CD14-positive monocyte (primary cell): ENCODE results near the gene HOXD11. TPM values are rescaled to one million over a fixed set of nuclear protein-coding genes. Genes with fewer than 3 reads are reported as not detected.

ENCODE experiments used
- DNase-seq, 3 donors: peaks; one replicate each; pipeline ENCODE4 v3.0.0-alpha.2; 2011 to 2022
- H2AFZ ChIP-seq: 2 replicates; pipeline ENCODE4 v1.6.0; 2012; ENCODE audit warnings: mild to moderate bottlenecking, low read depth, low read length, inconsistent platforms; ENCODE audit not compliant: insufficient read depth, poor library complexity, severe bottlenecking
- H3K27ac ChIP-seq, 2 donors: 1 replicate in 1 of 2; 2 replicates in 1 of 2; pipeline ENCODE4 v1.5.1; 2012 to 2013; ENCODE audit warnings: low read length in 2 of 2, control low read depth in 1 of 2, inconsistent platforms in 1 of 2, low read depth in 1 of 2, mild to moderate bottlenecking in 1 of 2
- H3K27me3 ChIP-seq, 2 donors: one replicate each; pipeline versions ENCODE4 v1.6.0 to v1.6.1; 2011 to 2013; ENCODE audit warnings: low read length in 2 of 2; ENCODE audit not compliant: control insufficient read depth in 2 of 2, insufficient read depth in 2 of 2
- H3K36me3 ChIP-seq, 2 donors: replicated peaks in 1 of 2; 1 replicate in 1 of 2; 2 replicates in 1 of 2; pipeline versions ENCODE4 v1.5.1 to v1.6.1; 2012 to 2013; ENCODE audit warnings: low read length in 2 of 2, control low read depth in 1 of 2, inconsistent platforms in 1 of 2, mild to moderate bottlenecking in 1 of 2; ENCODE audit not compliant: insufficient read depth in 2 of 2, control insufficient read depth in 1 of 2
- H3K4me1 ChIP-seq, 2 donors: 1 replicate in 1 of 2; 2 replicates in 1 of 2; pipeline versions ENCODE4 v1.5.1 to v1.6.1; 2012 to 2013; ENCODE audit warnings: low read length in 2 of 2, control low read depth in 1 of 2, inconsistent platforms in 1 of 2, mild to moderate bottlenecking in 1 of 2, moderate library complexity in 1 of 2; ENCODE audit not compliant: insufficient read depth in 2 of 2, control insufficient read depth in 1 of 2
- H3K4me2 ChIP-seq: replicated peaks from 2 replicates; pipeline ENCODE3; 2012; ENCODE audit warnings: low read length, moderate library complexity, mild to moderate bottlenecking; ENCODE audit not compliant: poor library complexity, severe bottlenecking; ENCODE audit errors: extremely low read depth
- H3K4me3 ChIP-seq, 3 experiments: fragments of 200-600 bp in 1 of 3; sonication (generic) in 1 of 3; replicated peaks in 1 of 3; 1 replicate in 2 of 3; 2 replicates in 1 of 3; pipeline ENCODE4 v1.5.1; 2011 to 2013; ENCODE audit warnings: low read length in 3 of 3, mild to moderate bottlenecking in 3 of 3, control low read depth in 2 of 3, low read depth in 2 of 3, inconsistent platforms in 1 of 3, moderate library complexity in 1 of 3
- H3K79me2 ChIP-seq: 2 replicates; pipeline ENCODE4 v1.6.0; 2012; ENCODE audit warnings: mild to moderate bottlenecking, control low read depth, inconsistent platforms, low read length, moderate library complexity; ENCODE audit not compliant: insufficient read depth
- H3K9ac ChIP-seq: 2 replicates; pipeline ENCODE4 v1.6.0; 2017; ENCODE audit warnings: low read length, mild to moderate bottlenecking; ENCODE audit not compliant: insufficient read depth, poor library complexity, severe bottlenecking
- H3K9me3 ChIP-seq, 2 donors: replicated peaks in 1 of 2; 1 replicate in 1 of 2; 2 replicates in 1 of 2; pipeline versions ENCODE4 v1.5.1 to v1.6.1; 2012 to 2013; ENCODE audit warnings: low read length in 2 of 2, control low read depth in 1 of 2; ENCODE audit not compliant: control insufficient read depth in 1 of 2, insufficient read depth in 1 of 2
- H4K20me1 ChIP-seq: 2 replicates; pipeline ENCODE4 v1.6.0; 2012; ENCODE audit warnings: mild to moderate bottlenecking, low read length, control low read depth, moderate library complexity; ENCODE audit not compliant: insufficient read depth
- H3K27ac Mint-ChIP-seq, 7 donors: one replicate each; pipeline ENCODE4 v1.8.0; 2020; ENCODE audit warnings: mild to moderate bottlenecking in 7 of 7, mixed read lengths in 7 of 7, moderate library complexity in 6 of 7, inconsistent platforms in 2 of 7
- H3K27me3 Mint-ChIP-seq, 3 donors: one replicate each; pipeline ENCODE4 v1.8.0; 2021 to 2022; ENCODE audit warnings: low read depth in 3 of 3, mild to moderate bottlenecking in 3 of 3, mixed read lengths in 3 of 3, moderate library complexity in 3 of 3, inconsistent platforms in 1 of 3
- H3K36me3 Mint-ChIP-seq, 2 donors: one replicate each; pipeline ENCODE4 v1.8.0; 2020; ENCODE audit warnings: mixed read lengths in 2 of 2, inconsistent platforms in 1 of 2, mild to moderate bottlenecking in 1 of 2
- H3K4me1 Mint-ChIP-seq: one replicate; pipeline ENCODE4 v1.8.0; 2020; ENCODE audit warnings: mild to moderate bottlenecking, mixed read lengths
- H3K4me3 Mint-ChIP-seq, 2 donors: one replicate each; pipeline ENCODE4 v1.8.0; 2020; ENCODE audit warnings: mild to moderate bottlenecking in 2 of 2, mixed read lengths in 2 of 2, moderate library complexity in 1 of 2
- H3K9me3 Mint-ChIP-seq, 7 donors: one replicate each; pipeline ENCODE4 v1.8.0; 2020 to 2022; ENCODE audit warnings: mixed read lengths in 7 of 7, mild to moderate bottlenecking in 6 of 7, moderate library complexity in 6 of 7, inconsistent platforms in 2 of 7
- WGBS: methylation state at CpG from one replicate; pipeline ENCODE4 v1.1.5; 2013; ENCODE audit warnings: missing lambda C conversion rate; ENCODE audit not compliant: insufficient coverage; 5-methylcytosine and 5-hydroxymethylcytosine counted together
- intact Hi-C, 2 donors: fragments of 100-400 bp; cut with micrococcal nuclease; formaldehyde crosslinking; loops; one replicate each; pipeline versions ENCODE4 v1.15.0 to v1.15.1; 2023
- polyA plus RNA-seq, 3 donors: library from polyadenylated mRNA; depleted of rRNA in 1 of 3; unstranded in 2 of 3; stranded (reverse) in 1 of 3; fragments of 300-500 nt in 2 of 3; fragments of >200 nt in 1 of 3; fragmentation: Illumina TruSeq in 2 of 3; gene quantifications; 1 replicate in 2 of 3; 2 replicates in 1 of 3; pipeline ENCODE4 v1.2.3, GENCODE V29; 2012 to 2021
- TF ChIP-seq, protein P1 (sequence below): fragments of 200-600 bp; IDR thresholded peaks from one replicate; pipeline ENCODE4 v1.8.0; 2022; ENCODE audit warnings: antibody characterized with exemption, mild to moderate bottlenecking

Gene HOXD11
- polyA plus RNA-seq, 3 donors: not detected

DNA sequence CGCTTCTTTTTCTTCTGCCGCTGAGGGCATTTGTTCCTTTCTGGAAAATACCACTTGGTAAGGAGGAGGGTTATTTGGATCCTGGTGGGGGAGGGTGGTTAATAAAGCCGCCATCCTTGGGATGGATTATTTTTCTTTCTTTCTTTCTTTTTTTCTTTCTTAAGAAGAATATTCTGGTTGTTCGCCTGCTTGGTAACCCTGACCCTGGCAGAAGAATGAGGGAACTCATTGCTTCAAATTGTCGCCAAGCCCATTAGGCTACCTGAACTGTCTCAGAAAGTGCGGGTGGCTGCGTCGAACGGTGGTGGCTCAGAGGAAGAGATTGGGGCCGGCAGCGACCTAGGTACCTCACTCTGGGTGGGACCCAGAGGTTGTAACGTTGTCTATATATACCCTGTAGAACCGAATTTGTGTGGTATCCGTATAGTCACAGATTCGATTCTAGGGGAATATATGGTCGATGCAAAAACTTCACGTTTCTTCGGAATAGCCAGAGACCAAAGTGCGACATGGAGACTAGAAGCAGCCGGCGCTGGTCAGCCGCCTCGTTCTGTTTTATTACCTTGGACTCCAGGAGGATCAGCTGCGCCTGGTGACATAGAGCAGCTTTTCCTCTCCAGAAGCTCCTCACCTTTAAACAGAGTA, 43.0 kb downstream of the HOXD11 start:
- Histone ChIP-seq H2AFZ (no peak overlapping the region), H3K4me3 (no peak overlapping the region), H3K9me3 (peaks cover 0 to 70% of the 10 kb centered on the region in 2 donors), H3K4me2 (no peak overlapping the region), H3K27ac (no peak overlapping the region), H4K20me1 (no peaks in the 10 kb centered on the region), H3K79me2 (no peaks in the 10 kb centered on the region), H3K9ac (no peak overlapping the region), H3K4me1 (no peaks in the 10 kb centered on the region), H3K36me3 (no peaks in the 10 kb centered on the region), H3K27me3 (peaks cover 93 to 99% of the 10 kb centered on the region in 2 donors)
- Mint-ChIP-seq H3K27ac (no peak overlapping the region), H3K4me1 (peaks cover 2% of the 10 kb centered on the region), H3K9me3 (peaks cover 0 to 32% (median 14%) of the 10 kb centered on the region in 7 donors), H3K36me3 (peaks cover 2 to 3% of the 10 kb centered on the region in 2 donors), H3K4me3 (peak overlapping the region in 1 of 2 donors; percentile 75), H3K27me3 (peaks cover 94 to 100% (median 97%) of the 10 kb centered on the region in 3 donors)
- DNase-seq: no peak
- TF ChIP-seq, protein P1, sequence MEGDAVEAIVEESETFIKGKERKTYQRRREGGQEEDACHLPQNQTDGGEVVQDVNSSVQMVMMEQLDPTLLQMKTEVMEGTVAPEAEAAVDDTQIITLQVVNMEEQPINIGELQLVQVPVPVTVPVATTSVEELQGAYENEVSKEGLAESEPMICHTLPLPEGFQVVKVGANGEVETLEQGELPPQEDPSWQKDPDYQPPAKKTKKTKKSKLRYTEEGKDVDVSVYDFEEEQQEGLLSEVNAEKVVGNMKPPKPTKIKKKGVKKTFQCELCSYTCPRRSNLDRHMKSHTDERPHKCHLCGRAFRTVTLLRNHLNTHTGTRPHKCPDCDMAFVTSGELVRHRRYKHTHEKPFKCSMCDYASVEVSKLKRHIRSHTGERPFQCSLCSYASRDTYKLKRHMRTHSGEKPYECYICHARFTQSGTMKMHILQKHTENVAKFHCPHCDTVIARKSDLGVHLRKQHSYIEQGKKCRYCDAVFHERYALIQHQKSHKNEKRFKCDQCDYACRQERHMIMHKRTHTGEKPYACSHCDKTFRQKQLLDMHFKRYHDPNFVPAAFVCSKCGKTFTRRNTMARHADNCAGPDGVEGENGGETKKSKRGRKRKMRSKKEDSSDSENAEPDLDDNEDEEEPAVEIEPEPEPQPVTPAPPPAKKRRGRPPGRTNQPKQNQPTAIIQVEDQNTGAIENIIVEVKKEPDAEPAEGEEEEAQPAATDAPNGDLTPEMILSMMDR: no peak
- intact Hi-C loops: no loop called here
- whole genome bisulfite sequencing: 28% methylated on average over 20 of the region's 24 CpGs

DNA sequence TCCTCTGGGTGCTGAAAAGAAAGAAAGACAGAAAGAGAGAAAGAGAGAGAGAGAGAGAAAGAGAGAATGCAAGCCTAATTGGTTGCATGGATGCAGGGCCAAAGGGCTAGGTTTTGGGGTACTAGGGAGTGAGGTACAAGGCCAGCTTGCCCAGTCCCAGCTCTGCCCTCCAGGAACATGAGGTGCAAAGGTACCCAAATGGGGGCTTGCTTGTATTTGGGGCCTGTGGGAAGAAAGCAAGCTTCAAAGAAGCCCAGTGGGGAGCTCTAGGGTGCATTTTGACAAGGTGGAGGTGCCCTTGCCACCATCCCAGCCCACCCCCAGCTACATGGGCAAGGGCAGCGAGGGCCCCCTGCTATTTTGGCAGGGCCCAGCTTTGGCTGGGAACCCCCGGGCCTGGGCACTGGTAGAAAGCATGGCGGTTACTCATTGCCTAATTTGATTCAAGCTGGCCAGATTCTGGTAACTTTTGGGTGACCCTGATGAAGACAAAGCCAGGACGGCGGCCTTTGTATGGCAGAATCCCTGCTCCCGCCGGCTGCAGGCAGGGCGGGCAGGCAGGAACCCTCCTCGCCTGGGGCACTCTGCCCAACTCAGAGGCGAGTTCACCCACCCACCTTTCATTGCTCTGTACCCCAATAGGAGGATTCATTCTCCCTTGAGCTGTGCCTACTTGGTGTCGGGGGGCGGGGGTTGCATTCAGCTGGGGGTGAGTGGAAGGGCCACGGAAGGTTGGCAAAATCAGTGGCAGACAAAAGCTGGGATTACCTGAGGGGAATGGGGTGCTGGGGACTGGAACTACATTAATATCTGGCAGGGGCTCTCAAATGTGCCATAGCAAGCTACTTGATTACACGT, 43.7 kb downstream of the HOXD11 start:
- H4K20me1 ChIP-seq: no peaks in the 10 kb centered on the region
- TF ChIP-seq, protein P1: no peak
- H2AFZ ChIP-seq: no peak overlapping the region
- H3K27me3 Mint-ChIP-seq: peaks cover 96 to 100% (median 97%) of the 10 kb centered on the region in 3 donors
- no peak overlapping the region for H3K9ac ChIP-seq
- peaks cover 2% of the 10 kb centered on the region for H3K4me1 Mint-ChIP-seq
- intact Hi-C loops: no loop called here
- no peak for DNase-seq
- H3K4me1 ChIP-seq: no peaks in the 10 kb centered on the region
- peak overlapping the region in 1 of 2 donors; percentile 75 for H3K4me3 Mint-ChIP-seq
- H3K9me3 ChIP-seq: peaks cover 0 to 65% of the 10 kb centered on the region in 2 donors
- H3K4me3 ChIP-seq: no peak overlapping the region
- no peak overlapping the region for H3K4me2 ChIP-seq
- WGBS: 48% methylated on average over 11 of the region's 14 CpGs
- H3K79me2 ChIP-seq: no peaks in the 10 kb centered on the region
- H3K27me3 ChIP-seq: peaks cover 93 to 99% of the 10 kb centered on the region in 2 donors
- no peak overlapping the region for H3K27ac ChIP-seq
- no peaks in the 10 kb centered on the region for H3K36me3 ChIP-seq
- H3K27ac Mint-ChIP-seq: peak overlapping the region in 1 of 7 donors; percentile 32
- peaks cover 0 to 32% (median 14%) of the 10 kb centered on the region in 7 donors for H3K9me3 Mint-ChIP-seq
- peaks cover 2 to 3% of the 10 kb centered on the region in 2 donors for H3K36me3 Mint-ChIP-seq
